ENCODE data around the gene RNF214.

The RNF214 gene

DNA sequence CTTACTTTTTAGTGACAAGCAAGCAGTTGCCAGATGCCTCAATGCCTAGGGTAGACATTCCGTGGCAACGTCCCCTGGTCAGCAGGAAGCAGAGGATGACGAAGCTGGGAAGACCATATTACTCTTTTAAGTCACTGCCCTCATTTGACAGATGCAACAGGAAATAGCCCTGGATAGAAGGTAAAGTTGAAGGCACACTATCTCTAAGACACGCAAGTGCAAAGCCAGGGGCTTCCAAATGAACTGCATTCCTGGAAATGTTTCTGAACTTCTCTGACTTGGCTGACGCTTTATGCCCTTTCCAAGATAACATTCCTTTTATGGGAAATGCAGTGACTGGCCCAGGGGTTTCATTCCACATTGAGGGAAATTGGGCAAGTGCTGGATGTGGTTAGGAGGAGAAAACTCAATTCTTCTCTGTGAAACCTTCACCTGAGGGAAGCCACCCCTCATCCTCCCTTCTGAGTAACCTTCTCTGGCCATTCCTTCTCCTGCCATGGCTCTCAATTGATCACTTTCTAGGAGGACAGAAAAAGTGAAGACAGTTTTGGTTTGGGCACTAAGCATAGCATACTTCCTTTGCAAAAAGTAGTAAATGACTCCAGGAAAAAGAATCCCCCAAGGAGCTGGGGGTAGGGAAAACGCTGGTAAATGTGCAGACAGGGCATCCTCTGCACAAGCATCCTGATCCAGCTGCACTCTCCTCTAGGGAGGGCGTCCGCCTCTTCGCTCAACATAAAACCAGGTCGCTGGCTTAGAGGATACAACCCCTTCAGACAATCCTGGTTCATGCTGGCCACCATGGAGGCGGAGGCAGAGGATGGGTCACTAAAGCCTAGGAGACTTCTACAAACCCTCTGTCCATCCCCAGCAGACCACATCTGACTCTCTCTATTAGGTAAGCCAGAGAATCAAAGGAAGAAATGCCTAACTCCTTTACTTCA, 15.1 kb upstream of the RNF214 start:
- H3K27ac ChIP-seq: peak overlapping the region; percentile 88 to 91
- intact Hi-C loops (cut with DNase I; ENCODE audit: low total_unique reads): no loop called here
- peaks cover 0 to 31% (median 17%) of the 10 kb centered on the region in 3 donors for H3K36me3 ChIP-seq
- H3K9me3 ChIP-seq: no peaks in the 10 kb centered on the region
- H3K27me3 ChIP-seq: no peaks in the 10 kb centered on the region
- peak overlapping the region; percentile 23 to 40 for H3K4me3 ChIP-seq
- DNase-seq: peak; percentile 18 to 81
- TF ChIP-seq, protein P1, sequence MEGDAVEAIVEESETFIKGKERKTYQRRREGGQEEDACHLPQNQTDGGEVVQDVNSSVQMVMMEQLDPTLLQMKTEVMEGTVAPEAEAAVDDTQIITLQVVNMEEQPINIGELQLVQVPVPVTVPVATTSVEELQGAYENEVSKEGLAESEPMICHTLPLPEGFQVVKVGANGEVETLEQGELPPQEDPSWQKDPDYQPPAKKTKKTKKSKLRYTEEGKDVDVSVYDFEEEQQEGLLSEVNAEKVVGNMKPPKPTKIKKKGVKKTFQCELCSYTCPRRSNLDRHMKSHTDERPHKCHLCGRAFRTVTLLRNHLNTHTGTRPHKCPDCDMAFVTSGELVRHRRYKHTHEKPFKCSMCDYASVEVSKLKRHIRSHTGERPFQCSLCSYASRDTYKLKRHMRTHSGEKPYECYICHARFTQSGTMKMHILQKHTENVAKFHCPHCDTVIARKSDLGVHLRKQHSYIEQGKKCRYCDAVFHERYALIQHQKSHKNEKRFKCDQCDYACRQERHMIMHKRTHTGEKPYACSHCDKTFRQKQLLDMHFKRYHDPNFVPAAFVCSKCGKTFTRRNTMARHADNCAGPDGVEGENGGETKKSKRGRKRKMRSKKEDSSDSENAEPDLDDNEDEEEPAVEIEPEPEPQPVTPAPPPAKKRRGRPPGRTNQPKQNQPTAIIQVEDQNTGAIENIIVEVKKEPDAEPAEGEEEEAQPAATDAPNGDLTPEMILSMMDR (IDR thresholded peaks at IDR 0.05): no peak
- H3K4me1 ChIP-seq: peaks cover 0 to 69% (median 64%) of the 10 kb centered on the region in 4 donors

GRCh38 chr11:117218133-117218915, 14.1 kb upstream of the RNF214 start:
- Histone ChIP-seq H3K9me3 (no peaks in the 10 kb centered on the region), H3K4me1 (peaks cover 0 to 78% (median 73%) of the 10 kb centered on the region in 4 donors), H3K4me3 (peak overlapping the region; percentile 23 to 40), H3K27me3 (no peaks in the 10 kb centered on the region), H3K36me3 (peaks cover 0 to 26% (median 16%) of the 10 kb centered on the region in 3 donors), H3K27ac (peak overlapping the region; percentile 88 to 91)
- intact Hi-C loops (cut with DNase I; ENCODE audit: low total_unique reads): no loop called here
- peak; percentile 57 to 91 for DNase-seq
- TF ChIP-seq, protein P1 (IDR thresholded peaks at IDR 0.05): no peak

DNA sequence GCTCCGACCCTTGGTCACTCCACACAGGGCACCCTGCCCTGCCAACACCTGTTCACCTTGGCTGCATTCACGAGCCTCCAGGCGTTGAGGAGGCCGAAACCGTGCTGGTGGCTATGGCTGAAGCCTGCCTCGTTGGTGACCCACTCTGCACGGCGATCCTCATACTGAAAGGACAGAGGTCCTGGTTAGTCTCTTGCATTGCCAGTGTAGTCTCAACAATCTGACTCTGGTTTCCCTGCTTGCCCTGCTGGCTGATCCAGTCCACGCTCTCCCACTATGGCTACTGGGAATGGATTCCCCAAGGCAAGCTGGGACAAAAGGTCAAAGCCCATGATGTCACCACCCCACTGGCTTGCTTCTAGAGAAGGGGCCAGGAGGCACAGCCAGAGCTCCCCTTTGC, 13.5 kb upstream of the RNF214 start:
- Histone ChIP-seq H3K27ac (peak overlapping the region; percentile 88 to 91), H3K36me3 (peaks cover 0 to 28% (median 16%) of the 10 kb centered on the region in 3 donors), H3K4me1 (peaks cover 0 to 83% (median 76%) of the 10 kb centered on the region in 4 donors), H3K9me3 (no peaks in the 10 kb centered on the region), H3K27me3 (no peaks in the 10 kb centered on the region), H3K4me3 (no peak overlapping the region)
- intact Hi-C loops (cut with DNase I; ENCODE audit: low total_unique reads): no loop called here
- TF ChIP-seq, protein P1 (IDR thresholded peaks at IDR 0.05): no peak
- peak in 1 of 2 donors; percentile 65 for DNase-seq

DNA sequence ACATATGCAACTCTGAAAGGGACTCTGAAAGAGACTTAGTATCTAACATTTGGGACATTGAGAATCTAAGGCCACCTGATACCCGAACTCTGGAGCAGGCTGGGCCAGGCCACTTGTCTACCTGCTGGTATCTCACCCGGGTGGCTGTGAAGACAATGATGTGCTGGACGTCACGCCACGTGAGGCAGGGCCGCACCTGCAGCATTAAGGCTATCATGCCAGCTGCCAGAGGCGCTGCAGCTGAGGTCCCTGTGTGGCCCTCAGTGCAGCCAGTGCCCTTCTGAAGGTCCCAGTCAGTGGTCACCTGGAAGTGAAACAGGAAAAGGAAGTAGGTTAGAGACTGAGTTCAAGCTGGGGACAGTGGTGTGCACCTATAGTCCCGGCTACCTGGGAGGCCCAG, 13.0 kb upstream of the RNF214 start:
- peak in 1 of 2 donors; percentile 62 for DNase-seq
- peak overlapping the region; percentile 88 to 91 for H3K27ac ChIP-seq
- TF ChIP-seq, protein P1 (IDR thresholded peaks at IDR 0.05): no peak
- intact Hi-C loops (cut with DNase I; ENCODE audit: low total_unique reads): no loop called here
- H3K4me3 ChIP-seq: no peak overlapping the region
- H3K36me3 ChIP-seq: peaks cover 0 to 28% (median 12%) of the 10 kb centered on the region in 3 donors
- no peaks in the 10 kb centered on the region for H3K9me3 ChIP-seq
- H3K4me1 ChIP-seq: peaks cover 0 to 85% (median 76%) of the 10 kb centered on the region in 4 donors
- H3K27me3 ChIP-seq: no peaks in the 10 kb centered on the region

GRCh38 chr11:117219995-117220394, 12.5 kb upstream of the RNF214 start:
- intact Hi-C loops (cut with DNase I; ENCODE audit: low total_unique reads): loop anchor here (5.0 kb wide), 1 partner anchor 123 kb away; the partner anchor contains the start of gene SIK3
- Histone ChIP-seq H3K27ac (peak overlapping the region; percentile 88 to 91), H3K4me1 (peaks cover 0 to 90% (median 76%) of the 10 kb centered on the region in 4 donors), H3K27me3 (no peaks in the 10 kb centered on the region), H3K4me3 (peak overlapping the region in 1 of 2 donors; percentile 38), H3K9me3 (no peaks in the 10 kb centered on the region), H3K36me3 (peaks cover 0 to 27% (median 12%) of the 10 kb centered on the region in 3 donors)
- no peak for DNase-seq
- TF ChIP-seq, protein P1 (IDR thresholded peaks at IDR 0.05): no peak

All from tibial artery (tissue), 4 donors.